Keratinocyte (primary cell): ENCODE results near the gene MRGPRD. TPM values are rescaled to one million over a fixed set of nuclear protein-coding genes. Genes with fewer than 3 reads are reported as not detected.

ENCODE experiments used
- DNase-seq: peaks from one replicate; pipeline ENCODE4 v3.0.0-alpha.2; 2011; ENCODE audit warnings: low read depth, missing footprints, low spot score
- FAIRE-seq: peaks from 2 replicates; lab custom pipeline; 2011; peaks lifted over from hg19 to GRCh38; lab: Jason Lieb, UNC
- H2AFZ ChIP-seq: 2 replicates; pipeline ENCODE4 v1.6.0; 2012; ENCODE audit warnings: low read length, control low read depth, inconsistent platforms; ENCODE audit not compliant: control insufficient read depth
- H3K27ac ChIP-seq: 2 replicates; pipeline ENCODE4 v1.5.1; 2011; ENCODE audit warnings: low read length; ENCODE audit not compliant: control insufficient read depth, insufficient read depth
- H3K27me3 ChIP-seq: 3 replicates; pipeline ENCODE4 v1.6.0; 2011; ENCODE audit warnings: low read length; ENCODE audit not compliant: control insufficient read depth, insufficient read depth; ENCODE audit errors: extremely low read depth
- H3K36me3 ChIP-seq, 2 experiments: 2 replicates in 1 of 2; 3 replicates in 1 of 2; pipeline ENCODE4 v1.5.1; 2011; ENCODE audit warnings: low read length in 2 of 2, mild to moderate bottlenecking in 1 of 2; ENCODE audit not compliant: control insufficient read depth in 2 of 2, insufficient read depth in 2 of 2; ENCODE audit errors: extremely low read depth in 1 of 2
- H3K4me1 ChIP-seq: 3 replicates; pipeline ENCODE4 v1.5.1; 2011; ENCODE audit warnings: low read length; ENCODE audit not compliant: control insufficient read depth, insufficient read depth; ENCODE audit errors: extremely low read depth
- H3K4me2 ChIP-seq: 3 replicates; pipeline ENCODE4 v1.6.0; 2011; ENCODE audit warnings: low read depth, low read length; ENCODE audit not compliant: control insufficient read depth, insufficient read depth; ENCODE audit errors: extremely low read depth
- H3K4me3 ChIP-seq, 3 experiments: fragments of 200-600 bp in 1 of 3; sonication (generic) in 1 of 3; 2 replicates in 2 of 3; 3 replicates in 1 of 3; pipeline ENCODE4 v1.5.1; 2011 to 2016; ENCODE audit warnings: low read length in 3 of 3, mild to moderate bottlenecking in 3 of 3, control low read depth in 2 of 3, inconsistent platforms in 1 of 3, low read depth in 1 of 3, mixed read lengths in 1 of 3, mixed run types in 1 of 3, moderate library complexity in 1 of 3; ENCODE audit not compliant: control insufficient read depth in 2 of 3, insufficient read depth in 2 of 3; ENCODE audit errors: extremely low read depth in 1 of 3
- H3K79me2 ChIP-seq: 2 replicates; pipeline ENCODE4 v1.6.0; 2012; ENCODE audit warnings: low read length; ENCODE audit not compliant: control insufficient read depth, insufficient read depth
- H3K9ac ChIP-seq: 3 replicates; pipeline ENCODE4 v1.6.0; 2011; ENCODE audit warnings: low read length; ENCODE audit not compliant: control insufficient read depth, insufficient read depth; ENCODE audit errors: extremely low read depth
- H3K9me1 ChIP-seq: 3 replicates; pipeline ENCODE4 v1.6.0; 2011; ENCODE audit warnings: low read length; ENCODE audit not compliant: control insufficient read depth, insufficient read depth; ENCODE audit errors: extremely low read depth
- H3K9me3 ChIP-seq: 2 replicates; pipeline ENCODE4 v1.5.1; 2012; ENCODE audit warnings: low read depth, low read length; ENCODE audit not compliant: control insufficient read depth
- H4K20me1 ChIP-seq: 3 replicates; pipeline ENCODE4 v1.6.0; 2011; ENCODE audit warnings: low read length; ENCODE audit not compliant: control insufficient read depth, insufficient read depth; ENCODE audit errors: extremely low read depth
- CTCF ChIP-seq, 3 experiments: IDR thresholded peaks in 1 of 3; conservative IDR thresholded peaks in 1 of 3; optimal IDR thresholded peaks in 1 of 3; 2 replicates in 2 of 3; 3 replicates in 1 of 3; pipeline versions ENCODE3 to v1.5.1; 2011; ENCODE audit warnings: low read length in 3 of 3, mild to moderate bottlenecking in 3 of 3, moderate library complexity in 2 of 3, control low read depth in 1 of 3, inconsistent platforms in 1 of 3; ENCODE audit not compliant: insufficient read depth in 2 of 3; ENCODE audit errors: extremely low read depth in 1 of 3
- EZH2 ChIP-seq: IDR thresholded peaks from one replicate; pipeline ENCODE4 v1.6.1; 2012; ENCODE audit warnings: inconsistent platforms, mild to moderate bottlenecking, low read length, moderate library complexity
- dilution Hi-C: fragments of 300-500 bp; cut with MboI; formaldehyde crosslinking; loops from one replicate; pipeline ENCODE4 v1.7.0; 2020; ENCODE audit warnings: low sequenced_read_pairs; ENCODE audit not compliant: extremely low pct_ligation_motif_present
- polyA plus RNA-seq, 5 experiments: library from polyadenylated mRNA; depleted of rRNA in 3 of 5; stranded (reverse) in 3 of 5; stranded (forward) in 1 of 5; unstranded in 1 of 5; fragments of >200 nt; gene quantifications; 1 replicate in 1 of 5; 2 replicates in 3 of 5; 3 replicates in 1 of 5; pipeline versions ENCODE4 v1.2.1 to v1.2.3, GENCODE V29; 2011 to 2012; ENCODE audit warnings: missing spikeins in 2 of 5, low read depth in 1 of 5, low replicate concordance in 1 of 5

MRGPRD gene
- polyA plus RNA-seq, 1 donor (not counting 4 experiments of a cell fraction or from before 2014, with no cell fraction given): not detected

- Histone ChIP-seq H3K9ac (no peak overlapping the region), H3K27ac (no peak overlapping the region), H4K20me1 (no peaks in the 10 kb centered on the region), H3K4me1 (peaks cover 33% of the 10 kb centered on the region), H3K9me3 (no peaks in the 10 kb centered on the region), H3K9me1 (peaks cover 4% of the 10 kb centered on the region), H3K4me3 (no peak overlapping the region), H3K36me3 (no peaks in the 10 kb centered on the region), H3K79me2 (no peaks in the 10 kb centered on the region), H3K4me2 (no peak overlapping the region), H2AFZ (no peak overlapping the region), H3K27me3 (peaks cover 8% of the 10 kb centered on the region)
- FAIRE-seq (no peak), DNase-seq (no peak)
- dilution Hi-C loops: no loop called here
- TF ChIP-seq CTCF (optimal IDR thresholded peaks at IDR 0.05 in 1 of 3, IDR thresholded peaks at IDR 0.05 in 1 of 3, conservative IDR thresholded peaks at IDR 0.05 in 1 of 3; ENCODE audit: extremely low read depth in 1 of 3, insufficient read depth in 2 of 3, low read length in 3 of 3) (no peak), EZH2 (no peak)
Observed at GRCh38 chr11:69007975-69008381, 27.2 kb upstream of the MRGPRD start.

GRCh38 chr11:69006816-69007215 is 26.0 kb upstream of the MRGPRD start:
- TF ChIP-seq CTCF (optimal IDR thresholded peaks at IDR 0.05 in 1 of 3, IDR thresholded peaks at IDR 0.05 in 1 of 3, conservative IDR thresholded peaks at IDR 0.05 in 1 of 3; ENCODE audit: extremely low read depth in 1 of 3, insufficient read depth in 2 of 3, low read length in 3 of 3) (no peak), EZH2 (no peak)
- no peak overlapping the region for H3K27ac ChIP-seq
- no peak overlapping the region for H2AFZ ChIP-seq
- no peak overlapping the region for H3K4me3 ChIP-seq
- H3K36me3 ChIP-seq: no peaks in the 10 kb centered on the region
- no peaks in the 10 kb centered on the region for H4K20me1 ChIP-seq
- H3K4me2 ChIP-seq: no peak overlapping the region
- H3K79me2 ChIP-seq: no peaks in the 10 kb centered on the region
- H3K4me1 ChIP-seq: peaks cover 33% of the 10 kb centered on the region
- H3K9me1 ChIP-seq: peaks cover 4% of the 10 kb centered on the region
- H3K9ac ChIP-seq: no peak overlapping the region
- dilution Hi-C loops: no loop called here
- no peaks in the 10 kb centered on the region for H3K9me3 ChIP-seq
- FAIRE-seq: no peak
- DNase-seq: no peak
- no peaks in the 10 kb centered on the region for H3K27me3 ChIP-seq
